NCI-H82 (cell line): Measurements from ENCODE around the gene FEM1A.
A peak's percentile ranks its signal among the peaks of the same experiment; 100 is the strongest.
"Not testable (repeated sequence)": the region's sequence is repeated elsewhere in the genome, so short reads cannot be mapped to it uniquely, and the experiment has no call there.

Experiments used
- DNase-seq: peaks from one replicate; lab custom pipeline; 2025; lab: John Stamatoyannopoulos, UW

FEM1A gene

DNA sequence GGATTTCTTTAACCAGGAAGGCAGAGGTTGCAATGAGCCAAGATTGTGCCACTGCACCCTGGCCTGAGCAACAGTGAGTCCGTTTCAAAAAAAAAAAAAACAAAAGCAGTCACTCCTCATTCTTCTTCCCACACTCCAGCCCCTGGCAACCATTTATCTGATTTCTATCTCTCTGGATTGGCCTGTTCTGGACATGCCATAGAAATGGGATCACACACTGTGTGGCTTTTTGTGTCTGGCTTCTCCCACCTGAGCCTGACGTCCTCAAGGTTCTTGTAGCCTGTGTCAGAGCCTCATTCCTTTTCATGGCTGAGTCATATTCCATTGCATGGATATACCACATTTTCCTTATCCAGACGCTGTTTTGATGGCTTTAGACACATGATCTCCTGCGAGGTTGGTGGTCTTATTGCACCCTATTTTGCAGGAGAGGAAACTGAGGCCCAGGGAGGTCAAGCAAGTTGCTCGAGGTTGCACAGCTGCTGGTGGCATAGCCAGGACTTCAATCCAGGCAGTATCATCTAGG lies 15.8 kb upstream of the FEM1A start:
- no peak for DNase-seq

DNA sequence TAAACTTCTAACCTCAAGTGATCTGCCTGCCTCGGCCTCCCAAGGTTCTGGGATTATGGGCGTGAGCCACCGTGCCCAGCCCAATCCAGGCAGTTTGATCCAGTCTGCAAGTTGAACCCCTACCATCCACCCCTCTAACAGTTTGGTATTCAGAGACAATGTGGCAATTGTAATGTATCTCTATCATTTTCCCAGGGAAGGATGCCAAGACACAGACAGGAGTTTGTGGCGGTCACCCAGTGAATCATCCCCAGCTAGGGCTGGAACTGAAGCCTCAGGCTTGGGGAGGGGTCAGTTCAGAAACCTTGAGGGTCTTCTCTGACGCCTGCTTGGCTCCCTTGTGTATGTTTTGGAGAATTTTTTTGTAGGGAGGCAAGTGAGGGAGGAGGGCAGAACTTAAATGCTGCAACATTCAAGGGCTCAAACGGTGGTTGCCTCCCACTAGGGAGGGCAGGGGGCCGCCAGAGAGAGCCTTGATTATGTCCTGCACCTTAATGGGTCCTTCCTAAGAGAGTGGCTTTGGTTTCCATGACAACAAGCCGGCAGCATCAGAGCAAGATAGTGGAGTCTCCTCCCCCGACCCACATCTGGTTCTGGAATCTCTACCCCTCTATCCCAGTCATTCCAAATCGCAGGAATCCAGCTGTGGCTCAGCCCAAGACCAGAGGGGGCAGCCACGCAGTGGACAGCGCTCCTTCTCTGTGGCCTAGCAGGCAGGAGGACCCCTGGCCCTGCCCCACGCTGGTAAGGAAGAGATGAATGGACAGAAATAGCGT lies 14.9 kb upstream of the FEM1A start:
- no peak for DNase-seq

DNA sequence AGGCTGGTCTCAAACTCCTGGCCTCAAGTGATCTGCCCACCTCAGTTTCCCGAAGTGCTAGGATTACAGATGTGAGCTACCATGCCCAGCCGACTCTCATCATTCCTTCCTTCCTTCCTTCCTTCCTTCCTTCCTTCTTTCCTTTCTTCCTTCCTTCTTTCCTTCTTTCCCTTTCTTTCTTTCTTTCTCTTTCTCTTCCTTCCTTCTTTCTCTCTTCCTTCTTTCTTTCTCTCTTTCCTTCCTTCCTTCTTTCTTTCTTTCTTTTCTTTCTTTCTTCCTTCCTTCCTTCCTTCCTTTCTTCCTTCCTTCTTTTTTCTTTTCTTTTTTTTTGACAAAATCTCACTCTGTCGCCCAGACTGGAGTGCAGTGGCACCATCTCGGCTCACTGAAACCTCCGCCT lies 13.4 kb upstream of the FEM1A start:
- not testable (repeated sequence) for DNase-seq

DNA sequence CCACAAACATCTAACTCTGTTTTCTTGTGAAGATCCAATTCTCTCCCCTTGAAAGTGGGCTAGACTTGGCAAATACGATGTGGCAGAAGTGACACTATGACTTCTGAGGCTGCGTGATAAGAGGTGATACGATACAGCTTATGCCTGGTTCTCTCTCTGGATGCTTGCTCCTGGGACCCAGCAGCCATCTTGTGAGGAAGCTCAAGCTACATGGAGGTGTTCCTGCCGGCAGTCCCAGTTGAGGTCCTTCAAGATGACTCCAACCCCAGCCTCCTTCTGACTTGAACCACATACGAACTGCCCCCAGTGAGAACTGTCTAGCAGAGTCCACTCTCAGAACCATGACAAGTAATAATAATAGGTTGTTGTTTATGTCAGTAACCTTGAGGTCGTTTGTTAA lies 10.7 kb upstream of the FEM1A start:
- no peak for DNase-seq

DNA sequence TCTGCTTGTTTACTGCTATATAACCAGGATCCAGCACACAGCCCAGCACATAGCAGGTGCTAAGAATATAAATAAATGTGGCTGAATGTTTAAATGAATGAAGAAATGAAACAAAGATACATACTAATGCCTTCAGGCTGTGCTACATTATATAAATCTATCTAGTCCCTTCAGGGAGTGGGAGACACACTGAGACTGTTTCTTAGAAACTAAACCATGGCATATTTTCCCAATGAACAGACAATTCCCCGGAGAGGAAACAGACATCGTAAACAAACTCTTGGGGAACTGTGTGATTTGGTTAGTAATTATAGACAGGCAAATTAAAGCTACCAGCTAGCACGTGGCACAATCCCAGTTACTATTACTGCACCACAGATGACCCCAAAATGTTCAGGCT lies 9.7 kb upstream of the FEM1A start:
- no peak for DNase-seq

DNA sequence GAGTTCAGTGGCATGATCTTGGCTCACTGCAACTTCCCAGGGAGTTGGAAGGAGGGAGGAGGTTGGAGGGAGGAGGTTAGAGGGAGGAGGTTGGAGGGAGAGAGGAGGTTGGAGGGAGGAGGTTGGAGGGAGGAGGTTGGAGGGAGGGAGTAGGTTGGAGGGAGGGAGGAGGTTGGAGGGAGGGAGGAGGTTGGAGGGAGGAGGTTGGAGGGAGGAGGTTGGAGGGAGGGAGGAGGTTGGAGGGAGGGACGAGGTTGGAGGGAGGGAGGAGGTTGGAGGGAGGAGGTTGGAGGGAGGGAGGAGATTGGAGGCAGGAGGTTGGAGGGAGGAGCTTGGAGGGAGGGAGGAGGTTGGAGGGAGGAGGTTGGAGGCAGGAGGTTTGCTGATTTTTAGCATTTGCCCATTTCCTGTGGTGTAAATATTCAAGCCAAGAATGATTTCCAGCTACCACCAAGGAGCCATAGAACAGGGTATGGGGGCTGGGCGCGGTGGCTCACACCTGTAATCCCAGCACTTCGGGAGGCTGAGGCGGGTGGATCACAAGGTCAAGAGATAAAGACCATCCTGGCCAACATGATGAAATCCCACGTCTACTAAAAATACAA lies 5.0 kb upstream of the FEM1A start:
- DNase-seq: not testable (repeated sequence)

DNA sequence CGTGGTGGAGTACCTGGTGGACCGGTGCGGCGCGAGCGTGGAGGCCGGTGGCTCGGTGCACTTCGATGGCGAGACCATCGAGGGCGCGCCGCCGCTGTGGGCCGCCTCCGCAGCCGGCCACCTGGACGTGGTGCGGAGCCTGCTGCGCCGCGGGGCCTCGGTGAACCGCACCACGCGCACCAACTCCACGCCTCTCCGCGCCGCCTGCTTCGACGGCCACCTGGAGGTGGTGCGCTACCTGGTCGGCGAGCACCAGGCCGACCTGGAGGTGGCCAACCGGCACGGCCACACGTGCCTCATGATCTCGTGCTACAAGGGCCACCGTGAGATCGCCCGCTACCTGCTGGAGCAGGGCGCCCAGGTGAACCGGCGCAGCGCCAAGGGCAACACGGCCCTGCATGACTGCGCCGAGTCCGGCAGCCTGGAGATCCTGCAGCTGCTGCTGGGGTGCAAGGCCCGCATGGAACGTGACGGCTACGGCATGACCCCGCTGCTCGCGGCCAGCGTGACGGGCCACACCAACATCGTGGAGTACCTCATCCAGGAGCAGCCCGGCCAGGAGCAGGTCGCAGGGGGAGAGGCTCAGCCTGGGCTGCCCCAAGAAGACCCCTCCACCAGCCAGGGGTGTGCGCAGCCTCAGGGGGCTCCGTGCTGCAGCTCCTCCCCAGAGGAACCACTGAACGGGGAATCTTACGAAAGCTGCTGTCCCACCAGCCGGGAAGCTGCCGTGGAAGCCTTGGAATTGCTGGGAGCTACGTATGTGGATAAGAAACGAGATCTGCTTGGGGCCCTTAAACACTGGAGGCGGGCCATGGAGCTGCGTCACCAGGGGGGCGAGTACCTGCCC lies 708 bp downstream of the FEM1A start:
- DNase-seq: not testable (repeated sequence)

DNA sequence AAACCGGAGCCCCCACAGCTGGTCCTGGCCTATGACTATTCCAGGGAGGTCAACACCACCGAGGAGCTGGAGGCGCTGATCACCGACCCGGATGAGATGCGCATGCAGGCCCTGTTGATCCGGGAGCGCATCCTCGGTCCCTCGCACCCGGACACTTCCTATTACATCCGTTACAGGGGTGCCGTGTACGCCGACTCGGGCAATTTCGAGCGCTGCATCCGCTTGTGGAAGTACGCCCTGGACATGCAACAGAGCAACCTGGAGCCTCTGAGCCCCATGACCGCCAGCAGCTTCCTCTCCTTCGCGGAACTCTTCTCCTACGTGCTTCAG lies 1.3 kb downstream of the FEM1A start:
- not testable (repeated sequence) for DNase-seq

DNA sequence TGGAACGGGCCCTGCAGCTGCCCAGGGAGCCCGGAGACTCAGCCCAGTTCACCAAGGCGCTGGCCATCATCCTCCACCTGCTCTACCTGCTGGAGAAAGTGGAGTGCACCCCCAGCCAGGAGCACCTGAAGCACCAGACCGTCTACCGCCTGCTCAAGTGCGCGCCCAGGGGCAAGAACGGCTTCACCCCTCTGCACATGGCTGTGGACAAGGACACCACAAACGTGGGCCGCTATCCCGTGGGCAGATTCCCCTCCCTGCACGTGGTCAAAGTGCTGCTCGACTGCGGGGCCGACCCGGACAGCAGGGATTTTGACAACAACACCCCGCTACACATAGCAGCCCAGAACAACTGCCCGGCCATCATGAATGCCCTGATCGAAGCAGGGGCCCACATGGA lies 1.7 kb downstream of the FEM1A start:
- not testable (repeated sequence) for DNase-seq

DNA sequence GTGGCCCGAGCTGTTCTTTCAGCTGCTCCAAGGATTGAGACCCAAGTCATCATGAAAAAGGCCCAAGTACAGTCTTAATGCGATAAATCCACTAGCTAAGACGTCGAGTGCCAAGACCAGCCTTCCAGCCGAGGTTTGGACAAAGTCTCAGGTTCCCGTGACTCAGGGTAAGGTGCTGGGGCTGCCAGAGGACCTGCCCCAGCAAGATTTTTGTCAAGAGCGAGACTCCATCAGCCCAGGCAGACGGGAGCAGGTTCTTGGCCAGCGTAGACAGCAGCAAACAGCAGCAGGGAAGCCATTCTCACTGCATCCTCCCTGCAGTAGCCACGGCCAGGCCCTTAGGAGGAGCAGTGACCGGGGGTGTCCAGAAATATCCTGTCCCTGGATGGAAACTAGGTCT lies 3.4 kb downstream of the FEM1A start:
- DNase-seq: no peak

DNA sequence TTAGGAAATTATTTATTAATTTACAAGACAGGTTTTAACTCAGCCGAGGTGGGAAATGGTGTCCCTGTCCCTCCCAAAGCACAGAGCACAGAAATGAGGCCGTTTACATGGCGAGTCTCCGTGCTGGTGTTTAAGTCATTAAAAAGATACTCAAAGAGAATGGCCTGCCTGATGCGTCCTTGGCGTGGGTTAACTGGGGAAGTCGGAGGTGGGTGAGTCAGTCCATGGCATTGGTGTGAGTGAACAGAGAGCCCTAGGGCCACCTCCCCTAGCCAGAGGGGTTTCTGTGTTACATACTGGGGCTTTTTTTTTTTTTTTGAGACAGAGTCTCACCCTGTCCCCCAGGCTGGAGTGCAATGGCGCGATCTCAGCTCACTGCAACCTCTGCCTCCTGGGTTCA lies 3.9 kb downstream of the FEM1A start:
- DNase-seq: no peak

DNA sequence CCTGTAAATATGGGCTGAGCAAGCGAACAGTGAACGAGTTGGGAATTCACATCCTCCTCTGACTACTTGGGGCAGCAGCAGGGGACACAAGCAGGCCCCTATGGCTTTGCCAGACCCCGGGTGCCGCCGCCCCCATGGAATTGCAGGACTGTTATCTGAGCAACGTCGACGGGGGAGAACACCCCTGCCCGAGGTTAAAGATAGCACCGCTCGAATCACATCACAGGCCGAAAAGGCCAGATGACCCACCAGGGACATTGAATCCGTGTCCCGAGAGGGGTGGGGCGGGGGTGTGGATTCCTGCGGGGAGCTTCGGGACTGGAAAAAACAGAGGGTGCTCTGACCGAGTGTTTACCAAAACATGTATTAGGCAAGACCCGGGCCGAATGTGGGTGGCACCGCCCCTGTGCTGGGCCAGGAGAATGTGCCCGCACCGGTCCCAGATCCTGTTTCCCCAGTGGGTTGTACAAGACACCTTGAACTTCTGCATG lies 9.1 kb downstream of the FEM1A start:
- no peak for DNase-seq

DNA sequence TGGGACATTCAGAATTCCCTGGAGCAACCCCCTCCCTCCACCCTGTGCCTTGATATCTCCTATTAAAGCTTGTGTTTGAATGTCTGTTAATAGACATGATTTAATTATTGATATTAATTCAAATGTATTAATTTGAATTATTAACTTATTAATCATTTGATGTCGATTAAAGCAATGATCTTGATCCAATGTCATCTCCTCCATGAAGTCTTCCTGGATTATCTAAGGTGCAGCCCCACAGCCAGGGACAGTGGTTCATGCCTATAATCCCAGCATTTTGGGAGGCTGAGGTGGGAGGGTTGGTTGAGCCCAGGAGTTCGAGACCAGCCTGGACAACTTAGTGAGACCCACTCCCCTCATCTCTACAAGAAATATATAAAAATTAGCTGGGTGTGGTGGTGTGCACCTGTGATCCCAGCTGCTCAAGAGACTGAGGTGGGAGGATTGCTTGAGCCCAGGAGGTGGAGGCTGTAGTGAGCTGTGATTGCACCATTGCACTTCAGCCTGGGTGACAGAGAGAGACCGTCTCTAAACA lies 9.6 kb downstream of the FEM1A start:
- no peak for DNase-seq

DNA sequence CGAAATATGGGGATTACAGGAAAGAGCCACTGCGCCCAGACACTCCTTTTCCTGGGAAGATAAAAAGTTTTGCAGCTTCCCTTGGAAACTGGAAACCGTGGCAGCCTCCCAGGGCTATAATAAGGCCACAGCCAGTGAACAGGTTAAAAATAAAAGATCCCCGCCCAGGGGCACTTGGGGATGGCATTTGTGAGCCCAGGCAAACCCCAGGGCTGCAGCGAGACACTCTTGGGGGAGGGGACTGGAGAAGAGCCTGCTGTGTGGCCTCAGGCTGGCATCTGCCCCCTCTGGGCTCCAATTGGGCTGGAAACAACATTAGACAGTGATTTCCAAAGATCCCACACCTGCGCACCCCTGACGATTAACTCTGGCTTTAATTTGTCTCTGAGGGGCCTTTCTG lies 11.2 kb downstream of the FEM1A start:
- DNase-seq: no peak

DNA sequence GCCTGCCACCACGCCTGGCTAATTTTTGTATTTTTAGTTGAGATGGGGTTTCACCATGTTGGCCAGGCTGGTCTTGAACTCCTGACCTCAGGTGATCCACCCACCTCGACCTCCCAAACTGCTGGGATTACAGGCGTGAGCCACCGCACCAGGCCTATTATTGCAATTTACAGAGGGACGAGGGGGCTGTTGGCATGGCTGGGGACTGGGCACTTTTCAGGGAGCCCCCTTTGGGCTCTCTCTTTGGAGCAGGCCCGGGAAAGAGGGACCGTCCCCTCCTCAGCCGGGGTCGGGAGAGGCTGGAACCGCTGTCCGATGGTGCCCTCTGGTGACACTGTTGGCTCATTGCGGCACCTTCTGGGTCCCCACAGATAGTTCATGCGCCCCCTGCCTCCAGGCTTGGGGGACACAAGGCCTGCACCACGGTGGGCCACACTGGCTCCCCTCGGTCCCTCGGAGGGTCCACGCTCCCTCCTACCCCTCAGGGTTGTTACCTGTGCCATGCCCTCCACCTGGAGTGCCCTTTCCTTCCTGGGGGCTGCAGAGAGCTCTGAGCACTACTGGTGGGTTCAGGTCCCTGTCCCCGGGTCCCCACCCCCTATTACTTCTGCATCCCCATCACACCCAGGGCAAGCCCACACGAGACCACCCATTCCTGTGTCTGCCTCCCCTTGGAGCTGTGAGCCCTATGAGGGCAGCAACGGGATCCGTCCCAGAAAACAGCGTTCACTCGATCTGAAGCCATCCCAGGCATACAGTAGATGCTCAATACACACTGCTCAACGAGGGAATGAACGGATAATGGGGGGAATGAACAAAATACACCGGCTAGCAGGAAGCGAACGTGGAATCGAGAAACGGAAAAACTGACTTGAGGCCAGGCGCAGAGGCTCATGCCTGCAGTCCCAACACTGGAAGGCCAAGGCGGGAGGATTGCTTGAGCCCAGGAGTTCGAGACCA lies 12.5 kb downstream of the FEM1A start:
- DNase-seq: peak; percentile 86

DNA sequence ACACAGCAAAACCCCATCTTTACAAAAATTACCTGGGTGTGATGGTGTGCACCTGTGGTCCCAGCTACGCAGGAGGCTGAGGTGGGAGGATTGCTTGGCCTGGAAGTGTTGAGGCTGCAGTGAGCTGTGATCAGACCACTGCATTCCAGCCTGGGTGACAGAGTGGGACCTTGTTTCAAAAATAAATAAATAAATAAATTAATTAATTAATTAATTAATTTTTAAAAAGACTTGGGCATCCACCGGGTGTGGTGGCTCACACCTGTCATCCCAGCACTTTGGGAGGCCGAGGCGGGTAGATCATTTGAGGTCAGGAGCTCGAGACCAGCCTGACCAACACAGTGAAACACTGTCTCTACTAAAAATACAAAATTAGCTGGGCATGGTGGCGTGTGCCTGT lies 13.6 kb downstream of the FEM1A start:
- not testable (repeated sequence) for DNase-seq

DNA sequence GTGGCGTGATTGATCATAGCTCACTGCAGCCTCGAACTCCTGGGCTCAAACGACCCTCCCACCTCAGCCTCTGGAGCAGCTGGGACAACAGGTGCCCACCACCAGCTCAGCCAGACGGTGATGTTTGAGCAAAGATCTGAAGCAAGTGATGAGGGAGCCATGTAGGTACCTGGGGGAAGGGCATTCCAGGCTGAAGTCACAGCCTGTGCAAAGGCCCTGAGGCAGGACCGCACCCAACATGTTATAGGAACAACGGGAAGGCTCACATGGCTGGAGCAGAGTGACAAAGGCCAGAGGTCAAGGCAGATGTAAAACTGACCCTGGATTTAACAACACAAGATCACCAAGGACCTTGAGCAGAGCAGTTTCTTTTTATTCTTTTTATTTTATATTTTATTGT lies 14.8 kb downstream of the FEM1A start:
- no peak for DNase-seq

DNA sequence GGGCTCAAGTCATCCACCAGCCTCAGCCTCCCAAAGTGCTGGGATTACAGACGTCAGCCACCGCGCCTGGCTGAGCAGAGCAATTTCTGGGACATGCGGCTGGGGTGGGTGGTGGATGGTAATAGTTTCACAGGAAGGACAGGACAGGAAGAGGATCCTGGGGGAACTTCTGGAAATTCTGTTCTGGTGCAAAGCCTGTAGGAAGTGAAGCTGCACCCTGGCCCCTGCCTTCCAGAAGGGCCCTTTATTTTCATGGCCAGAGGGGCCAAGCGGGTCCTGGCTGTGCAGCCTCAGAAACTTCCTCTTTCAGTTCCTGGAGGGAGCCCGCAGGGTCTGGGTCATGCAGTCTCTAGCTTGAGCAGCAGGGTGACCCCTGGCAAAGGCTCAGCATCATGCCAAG lies 15.7 kb downstream of the FEM1A start:
- DNase-seq: no peak

DNA sequence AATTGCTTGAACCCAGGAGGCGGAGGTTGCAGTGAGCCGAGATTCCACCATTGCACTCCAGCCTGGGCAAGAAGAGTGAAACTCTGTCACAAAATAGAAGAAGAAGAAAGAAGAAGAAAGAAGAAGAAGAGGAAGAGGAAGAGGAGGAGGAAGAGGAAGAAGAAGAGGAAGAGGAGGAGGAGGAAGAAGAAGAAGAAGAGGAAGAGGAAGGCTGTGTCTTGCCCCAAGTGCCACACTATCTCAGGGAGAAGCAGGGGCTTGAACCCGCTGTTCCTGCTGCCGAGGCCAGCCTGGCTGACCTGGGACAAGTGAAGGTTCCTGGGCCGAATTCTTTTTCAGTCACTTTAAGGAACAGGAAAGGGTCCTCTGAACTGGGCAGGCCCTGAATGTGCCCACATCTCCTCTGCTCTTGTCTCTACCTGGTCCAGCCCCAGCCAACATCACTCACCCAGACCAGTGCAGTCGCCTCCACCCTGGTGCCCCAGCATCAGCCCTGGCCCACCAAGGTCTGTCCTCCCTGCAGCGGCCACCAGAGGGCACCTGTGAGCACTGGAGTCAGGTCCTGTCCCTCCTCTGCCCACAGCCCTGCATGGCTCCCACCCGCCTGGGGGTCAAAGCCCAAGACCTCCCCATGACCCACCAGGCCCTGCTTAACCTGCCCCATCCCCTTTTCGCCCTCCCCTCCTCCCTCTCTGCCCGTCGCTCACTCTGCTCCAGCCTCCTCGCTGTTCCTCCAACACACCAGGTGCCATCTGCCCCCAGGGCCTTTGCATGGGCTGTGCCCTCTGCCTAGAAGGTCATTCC lies 20.0 kb downstream of the FEM1A start:
- DNase-seq: peak; percentile 71
